Endothelial cell of umbilical vein (primary cell): Measurements from ENCODE around the gene CELSR3. TPM values are rescaled to one million over a fixed set of nuclear protein-coding genes. Genes with fewer than 3 reads are reported as not detected.

ENCODE experiments used
- BruUV-seq: library from RNA; stranded (reverse); fragments of 400-500 nt; replicated peaks from 2 replicates; lab custom pipeline; 2021; lab: Mats Ljungman, UMichigan
- CTCF ChIA-PET: fragments of 300-600, 350-600 bp; sonication (Branson Sonifier 250); formaldehyde crosslinking; loops from one replicate; lab custom pipeline; 2021; ENCODE audit warnings: antibody characterized with exemption, inconsistent platforms; lab: Charles Lee
- POLR2A ChIA-PET: fragments of 300-600, 350-600 bp; sonication (Branson Sonifier 250); formaldehyde crosslinking; loops from one replicate; lab custom pipeline; 2021; ENCODE audit warnings: antibody characterized with exemption, inconsistent platforms; lab: Charles Lee
- DNase-seq: peaks from one replicate; pipeline ENCODE4 v3.0.0-alpha.2; 2011; ENCODE audit warnings: low read depth, low spot score
- FAIRE-seq: peaks from 2 replicates; lab custom pipeline; 2011; peaks lifted over from hg19 to GRCh38; lab: Jason Lieb, UNC
- H2AFZ ChIP-seq: 2 replicates; pipeline ENCODE4 v1.6.0; 2012; ENCODE audit warnings: low read depth, low read length, control low read depth, inconsistent platforms
- H3K27ac ChIP-seq: 2 replicates; pipeline ENCODE4 v1.5.1; 2011; ENCODE audit warnings: low read depth, mild to moderate bottlenecking, control low read depth, low read length, moderate library complexity; ENCODE audit not compliant: insufficient read depth
- H3K27me3 ChIP-seq, 2 experiments: 2 replicates each; pipeline versions ENCODE4 v1.6.0 to v1.6.1; 2011; ENCODE audit warnings: low read length in 2 of 2, mixed read lengths in 1 of 2; ENCODE audit not compliant: control insufficient read depth in 2 of 2, insufficient read depth in 2 of 2
- H3K36me3 ChIP-seq, 2 experiments: 2 replicates in 1 of 2; 3 replicates in 1 of 2; pipeline ENCODE4 v1.5.1; 2011; ENCODE audit warnings: low read length in 2 of 2, mild to moderate bottlenecking in 1 of 2, moderate library complexity in 1 of 2; ENCODE audit not compliant: control insufficient read depth in 2 of 2, insufficient read depth in 2 of 2; ENCODE audit errors: extremely low read depth in 1 of 2
- H3K4me1 ChIP-seq: 3 replicates; pipeline ENCODE4 v1.5.1; 2011; ENCODE audit warnings: mild to moderate bottlenecking, low read length; ENCODE audit not compliant: control insufficient read depth, insufficient read depth; ENCODE audit errors: extremely low read depth
- H3K4me2 ChIP-seq: 2 replicates; pipeline ENCODE4 v1.6.1; 2011; ENCODE audit warnings: low read length, control low read depth, mixed read lengths; ENCODE audit not compliant: insufficient read depth
- H3K4me3 ChIP-seq, 3 experiments: fragments of 200-600 bp in 1 of 3; sonication (generic), shearing (Covaris generic) in 1 of 3; replicated peaks in 1 of 3; 2 replicates each; pipeline ENCODE4 v1.5.1; 2011 to 2016; ENCODE audit warnings: control low read depth in 3 of 3, low read length in 3 of 3, mild to moderate bottlenecking in 2 of 3, inconsistent platforms in 1 of 3, low read depth in 1 of 3, moderate library complexity in 1 of 3; ENCODE audit not compliant: insufficient read depth in 1 of 3
- H3K79me2 ChIP-seq: 2 replicates; pipeline ENCODE4 v1.6.0; 2012; ENCODE audit warnings: low read length, inconsistent platforms; ENCODE audit not compliant: control insufficient read depth, insufficient read depth
- H3K9ac ChIP-seq: replicated peaks from 2 replicates; pipeline ENCODE3; 2011; ENCODE audit warnings: low read length, control low read depth; ENCODE audit not compliant: insufficient read depth; ENCODE audit errors: extremely low read depth
- H3K9me1 ChIP-seq: replicated peaks from 3 replicates; pipeline ENCODE4 v1.6.0; 2011; ENCODE audit warnings: mild to moderate bottlenecking, low read length; ENCODE audit not compliant: control insufficient read depth, insufficient read depth; ENCODE audit errors: extremely low read depth
- H3K9me3 ChIP-seq: replicated peaks from 2 replicates; pipeline ENCODE4 v1.5.1; 2012; ENCODE audit warnings: low read length, inconsistent platforms; ENCODE audit not compliant: control insufficient read depth, insufficient read depth
- H4K20me1 ChIP-seq: replicated peaks from 2 replicates; pipeline ENCODE3; 2011; ENCODE audit warnings: mild to moderate bottlenecking, low read length; ENCODE audit not compliant: control insufficient read depth, insufficient read depth; ENCODE audit errors: extremely low read depth
- EZH2 ChIP-seq: IDR thresholded peaks from 2 replicates; pipeline ENCODE4 v1.6.1; 2012; ENCODE audit warnings: borderline replicate concordance, low read depth, mild to moderate bottlenecking, moderate library complexity, low read length, inconsistent platforms; ENCODE audit not compliant: severe bottlenecking
- GATA2 ChIP-seq: IDR thresholded peaks from 2 replicates; pipeline ENCODE4 v1.7.0; 2011; ENCODE audit warnings: low read depth, mild to moderate bottlenecking, moderate library complexity, mixed read lengths, low read length; ENCODE audit not compliant: insufficient read length, insufficient read depth
- POLR2A ChIP-seq: IDR thresholded peaks from 2 replicates; pipeline ENCODE4 v1.6.1; 2012; ENCODE audit warnings: low read depth, mild to moderate bottlenecking, control low read depth, low read length
- POLR2AphosphoS5 ChIP-seq: IDR thresholded peaks from 2 replicates; pipeline ENCODE4 v1.6.1; 2012; ENCODE audit warnings: low read depth, mild to moderate bottlenecking, control low read depth, low read length, moderate library complexity; ENCODE audit not compliant: insufficient read depth
- dilution Hi-C: fragments of 300-500 bp; cut with MboI; formaldehyde crosslinking; loops from one replicate; pipeline ENCODE4 v1.15.0; 2019; ENCODE audit warnings: low sequenced_read_pairs; ENCODE audit not compliant: extremely low pct_ligation_motif_present
- intact Hi-C: fragments of 100-400 bp; cut with micrococcal nuclease; formaldehyde crosslinking; loops from one replicate; pipeline ENCODE4 v1.10.0; 2022
- polyA plus RNA-seq, 4 experiments: library from polyadenylated mRNA; depleted of rRNA in 3 of 4; stranded (reverse) in 3 of 4; unstranded in 1 of 4; fragments of >200 nt; gene quantifications; 2 replicates each; pipeline versions ENCODE4 v1.2.1 to v1.2.3, GENCODE V29; 2011 to 2012; ENCODE audit warnings: missing spikeins in 1 of 4
- total RNA-seq: library from RNA; stranded (reverse); gene quantifications from 2 replicates; pipeline ENCODE4 v1.2.3, GENCODE V29; 2021
- TF ChIP-seq, protein P1 (sequence below): IDR thresholded peaks from 2 replicates; pipeline ENCODE4 v1.6.1; 2011; ENCODE audit not compliant: insufficient read depth, insufficient read length
- TF ChIP-seq, protein P2 (sequence below), 2 donors: IDR thresholded peaks; 1 replicate in 1 of 2; 2 replicates in 1 of 2; pipeline ENCODE4 v1.5.1; 2011; ENCODE audit warnings: low read length in 2 of 2, mild to moderate bottlenecking in 2 of 2, moderate library complexity in 2 of 2, control low read depth in 1 of 2, inconsistent platforms in 1 of 2, low read depth in 1 of 2; ENCODE audit not compliant: insufficient read depth in 1 of 2; ENCODE audit errors: extremely low read depth in 1 of 2

The CELSR3 gene
- total and polyA plus RNA-seq, 2 donors (not counting 3 experiments of a cell fraction or from before 2014, with no cell fraction given) = 0.25 to 0.71 TPM

DNA sequence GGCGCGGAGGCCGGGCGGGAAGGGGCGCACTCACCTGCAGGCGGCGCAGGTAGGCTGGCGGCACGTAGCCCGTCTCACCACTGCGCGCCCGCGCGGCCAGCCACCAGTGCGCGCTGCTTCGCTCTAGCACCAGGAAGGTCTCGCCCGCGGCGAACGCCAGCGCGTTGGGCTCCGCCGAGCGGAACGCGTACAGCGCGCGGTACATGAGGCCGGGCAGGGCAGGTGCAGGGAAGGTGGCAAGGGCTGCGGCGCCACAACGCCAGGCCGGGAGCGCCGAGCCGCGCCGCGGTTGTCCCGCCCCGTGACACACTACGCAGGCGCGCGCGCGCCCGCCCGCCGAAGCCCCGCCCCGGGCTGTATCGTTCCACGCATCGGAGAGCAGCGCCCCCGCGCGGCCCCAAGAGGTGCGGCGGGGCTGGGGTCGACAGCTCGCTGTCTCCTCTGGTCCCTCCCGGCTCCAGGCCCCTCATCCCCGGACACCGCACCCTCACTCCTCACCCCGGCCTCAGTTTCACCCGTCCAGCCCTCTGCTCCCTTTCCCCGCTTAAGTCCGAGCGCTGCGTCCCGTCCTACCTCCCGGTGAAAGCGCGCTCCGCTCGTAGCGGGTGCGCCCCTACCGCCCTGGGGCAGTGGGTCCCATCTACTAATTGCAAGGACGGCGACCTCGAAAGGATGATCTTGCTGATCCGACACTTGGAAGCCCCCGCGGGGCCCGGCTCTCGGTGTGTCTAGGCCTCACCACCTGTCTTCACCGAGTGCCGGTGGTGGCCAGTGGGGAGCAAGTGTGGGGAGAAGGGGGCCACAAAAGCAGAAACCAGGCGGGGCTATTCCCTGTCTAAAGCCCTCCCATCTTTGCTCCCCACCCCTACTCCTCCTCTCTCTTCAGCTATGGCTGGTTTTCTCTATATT, 23.2 kb upstream of the CELSR3 start, which contains the start of gene NCKIPSD:
NCKIPSD (minus strand) TSS at position 313 of the 909 bp plus-strand sequence; CDS start at position 205, 108 bp downstream.
- Histone ChIP-seq H3K4me3 (peak within 1 kb of the TSS; percentile 6 to 90 (median 42)), H2AFZ (peak within 1 kb of the TSS; percentile 71), H4K20me1 (no peaks in the 10 kb centered on the region), H3K9me3 (no peaks in the 10 kb centered on the region), H3K27ac (no peak within 1 kb of the TSS), H3K36me3 (peaks cover 9 to 37% of the 10 kb centered on the region in 2 experiments), H3K9ac (peak within 1 kb of the TSS; percentile 48), H3K4me1 (peaks cover 14% of the 10 kb centered on the region), H3K27me3 (no peaks in the 10 kb centered on the region), H3K4me2 (peak within 1 kb of the TSS; percentile 63), H3K79me2 (peaks cover 2% of the 10 kb centered on the region), H3K9me1 (no peaks in the 10 kb centered on the region)
- dilution Hi-C loops (no loop called here), intact Hi-C loops (loop anchor here (1.0 to 2.0 kb wide), 4 partner anchors 21 to 221 kb away; partner anchors contain the start of genes SLC26A6 and UQCRC1)
- peak; percentile 60 for FAIRE-seq
- no peak for TF ChIP-seq EZH2
- TF ChIP-seq, protein P1, sequence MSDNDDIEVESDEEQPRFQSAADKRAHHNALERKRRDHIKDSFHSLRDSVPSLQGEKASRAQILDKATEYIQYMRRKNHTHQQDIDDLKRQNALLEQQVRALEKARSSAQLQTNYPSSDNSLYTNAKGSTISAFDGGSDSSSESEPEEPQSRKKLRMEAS = no peak
- peak; percentile 96 for TF ChIP-seq POLR2AphosphoS5
- peak; percentile 95 for TF ChIP-seq POLR2A
- no peak for TF ChIP-seq GATA2
- TF ChIP-seq, protein P2, sequence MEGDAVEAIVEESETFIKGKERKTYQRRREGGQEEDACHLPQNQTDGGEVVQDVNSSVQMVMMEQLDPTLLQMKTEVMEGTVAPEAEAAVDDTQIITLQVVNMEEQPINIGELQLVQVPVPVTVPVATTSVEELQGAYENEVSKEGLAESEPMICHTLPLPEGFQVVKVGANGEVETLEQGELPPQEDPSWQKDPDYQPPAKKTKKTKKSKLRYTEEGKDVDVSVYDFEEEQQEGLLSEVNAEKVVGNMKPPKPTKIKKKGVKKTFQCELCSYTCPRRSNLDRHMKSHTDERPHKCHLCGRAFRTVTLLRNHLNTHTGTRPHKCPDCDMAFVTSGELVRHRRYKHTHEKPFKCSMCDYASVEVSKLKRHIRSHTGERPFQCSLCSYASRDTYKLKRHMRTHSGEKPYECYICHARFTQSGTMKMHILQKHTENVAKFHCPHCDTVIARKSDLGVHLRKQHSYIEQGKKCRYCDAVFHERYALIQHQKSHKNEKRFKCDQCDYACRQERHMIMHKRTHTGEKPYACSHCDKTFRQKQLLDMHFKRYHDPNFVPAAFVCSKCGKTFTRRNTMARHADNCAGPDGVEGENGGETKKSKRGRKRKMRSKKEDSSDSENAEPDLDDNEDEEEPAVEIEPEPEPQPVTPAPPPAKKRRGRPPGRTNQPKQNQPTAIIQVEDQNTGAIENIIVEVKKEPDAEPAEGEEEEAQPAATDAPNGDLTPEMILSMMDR (IDR thresholded peaks at IDR 0.05; ENCODE audit: extremely low read depth in 1 of 2, insufficient read depth in 1 of 2, low read depth in 1 of 2, low read length in 2 of 2) = peak; percentile 88 to 90
- peak; percentile 84 for DNase-seq
- POLR2A ChIA-PET = interaction anchor here (0.6 kb wide), 1 partner anchor 745 kb away, joined by 4 read pairs; no protein-coding TSS in a partner anchor
- no TSS peak for BruUV-seq
- CTCF ChIA-PET = interaction anchor here (0.6 to 1.6 kb wide), 19 partner anchors 9 to 412 kb away, joined by 3 to 14 read pairs (median 4); partner anchors contain the start of genes CELSR3, IP6K2 and SLC26A6
